Stimulated activated CD4-positive, alpha-beta T cell treated with anti-CD3 and anti-CD28 coated beads, Interleukin-15, amount 100 ng/mL, for 48 hours (primary cell): Measurements from ENCODE around the gene LRP1B.

ENCODE experiments used
- DNase-seq, 2 donors: peaks; one replicate each; pipeline ENCODE4 v3.0.0-alpha.2; 2020; ENCODE audit warnings: low read depth in 2 of 2

Gene LRP1B

DNA sequence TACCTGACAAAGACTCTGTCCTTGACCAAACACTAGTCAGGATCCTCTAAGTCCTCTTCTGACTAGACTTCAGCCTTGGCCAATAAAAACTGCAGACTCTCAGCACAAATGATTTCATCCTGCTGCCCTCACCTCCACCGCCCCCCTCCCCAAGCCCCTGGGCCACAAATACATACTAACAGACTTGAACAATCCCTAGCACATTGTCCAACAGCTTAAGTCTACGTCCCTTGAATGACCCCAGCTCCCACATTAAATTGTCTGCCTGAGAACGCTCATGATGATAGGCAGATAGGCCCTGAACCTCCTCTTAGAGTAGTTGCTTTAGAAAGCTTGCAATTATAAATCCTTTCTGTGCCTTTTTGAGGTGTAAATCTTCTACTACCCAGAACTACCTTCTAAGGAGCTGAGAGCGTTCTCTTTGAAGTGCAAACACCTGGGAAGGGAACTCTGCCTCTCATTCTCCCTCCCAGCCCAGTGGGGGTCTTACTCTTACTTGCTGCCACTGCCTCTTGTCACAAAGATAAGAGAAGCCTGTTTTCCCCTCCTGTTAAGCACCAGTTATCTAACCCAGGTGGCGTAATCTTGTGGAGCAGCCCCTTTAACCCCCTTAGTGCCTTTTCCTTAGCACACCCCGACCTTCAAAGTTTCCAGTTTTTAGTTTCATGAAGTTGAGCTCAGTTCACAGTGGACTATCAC is 1225.6 kb downstream of the LRP1B start:
- no peak for DNase-seq

DNA sequence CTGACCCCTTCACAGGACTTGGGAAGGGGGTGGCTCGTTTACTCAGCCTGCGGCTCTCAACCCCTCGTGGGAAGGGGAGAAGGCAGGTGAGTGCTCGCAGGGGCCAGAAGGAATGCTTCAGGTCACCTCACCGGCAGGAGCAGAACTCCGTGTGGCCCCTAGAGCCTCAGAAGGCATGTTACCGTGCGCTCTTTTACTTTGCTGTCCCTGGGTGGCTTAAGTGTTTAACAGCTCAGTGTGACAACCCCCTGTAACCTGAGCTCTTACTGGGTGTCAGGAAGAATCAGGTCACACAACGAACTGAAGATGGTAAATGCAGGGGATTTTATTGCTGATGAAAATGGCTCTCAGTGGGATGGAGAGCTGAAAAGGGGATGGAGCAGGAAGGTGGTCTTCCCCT is 1235.4 kb downstream of the LRP1B start:
- no peak for DNase-seq

GRCh38 chr2:140893685-140894084 is 1237.1 kb downstream of the LRP1B start:
- DNase-seq: no peak

DNA sequence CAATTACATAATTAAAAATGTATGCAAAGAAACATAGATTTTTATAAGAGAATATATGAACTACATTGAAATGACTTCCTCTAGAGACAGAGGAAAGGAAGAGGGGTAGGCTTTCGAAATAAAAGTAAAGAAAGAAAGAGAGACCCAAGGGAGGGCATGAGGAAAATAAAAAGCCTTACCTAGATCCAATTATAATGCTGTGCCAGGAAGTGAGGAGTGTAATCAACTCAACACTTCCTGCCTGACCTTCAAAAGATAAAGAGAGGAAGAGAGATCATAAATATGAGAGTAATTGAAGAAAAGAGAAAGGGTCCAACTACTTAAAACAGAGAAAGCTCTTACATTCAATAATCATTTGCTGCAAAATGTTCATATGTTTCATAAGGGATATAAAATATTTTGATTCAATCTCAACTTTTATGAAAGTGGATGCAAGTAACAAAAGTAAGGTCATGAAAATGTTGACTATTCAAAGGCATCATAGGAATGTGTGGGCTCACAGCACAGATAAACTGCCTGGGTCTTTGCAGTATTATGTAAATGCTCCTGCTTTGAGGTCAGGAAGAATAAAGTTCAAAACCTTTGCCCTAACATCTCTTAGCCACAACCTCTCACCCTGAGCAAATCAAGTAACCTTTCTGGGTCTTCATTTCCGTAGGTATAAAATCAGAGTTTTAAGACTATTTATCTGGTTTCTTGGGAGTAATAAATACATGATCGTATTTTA is 1237.7 kb downstream of the LRP1B start:
- no peak for DNase-seq

- DNase-seq: no peak
Measured at GRCh38 chr2:140892436-140892835, 1238.4 kb downstream of the LRP1B start.

DNA sequence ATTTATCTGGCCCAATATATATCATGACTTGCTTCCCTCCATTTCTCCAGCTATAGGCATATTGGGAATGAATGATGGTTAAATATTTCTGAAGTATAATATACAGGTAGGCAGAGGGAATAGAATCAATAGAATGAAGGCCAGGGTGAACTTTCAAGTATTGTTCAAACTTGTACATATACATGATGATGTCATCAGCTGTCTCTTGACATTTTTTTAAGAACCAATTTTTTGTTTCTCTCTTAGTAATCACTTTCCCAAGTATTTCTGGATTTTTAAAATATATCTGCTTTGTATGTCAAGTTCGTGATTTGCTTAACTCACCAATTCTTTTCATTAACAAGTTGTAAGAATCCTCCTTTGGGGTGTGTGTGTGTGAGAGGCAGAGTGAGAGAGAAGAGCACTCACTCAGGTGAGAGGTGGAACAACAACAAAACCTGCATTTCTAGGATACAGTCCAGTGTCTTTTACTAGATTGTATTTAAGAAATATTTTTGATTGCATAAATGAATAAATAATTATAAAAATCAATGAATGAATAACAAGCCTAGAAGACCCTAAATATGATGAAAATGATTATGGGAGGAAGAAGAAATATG is 1239.1 kb downstream of the LRP1B start:
- DNase-seq: no peak

GRCh38 chr2:140882671-140883620 is 1247.9 kb downstream of the LRP1B start:
- DNase-seq: no peak

DNA sequence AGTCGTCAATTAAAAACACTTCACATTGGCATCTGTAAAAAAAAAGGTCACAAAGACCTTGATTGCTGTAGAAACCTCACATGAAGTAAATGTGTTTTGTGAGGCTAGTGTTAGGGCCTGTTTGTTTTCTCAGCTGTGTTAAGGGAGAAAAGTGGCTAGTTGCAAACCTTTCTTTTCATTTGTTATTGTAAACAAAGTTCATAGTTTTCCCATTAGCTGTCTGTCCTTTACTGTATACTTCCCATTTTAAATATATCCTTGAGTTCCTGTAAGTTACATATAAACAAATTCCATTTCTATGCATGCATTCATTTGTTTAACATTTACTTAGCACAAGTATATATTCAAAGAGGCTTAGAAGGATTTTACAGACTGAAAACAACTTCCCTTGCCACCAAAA is 1250.2 kb downstream of the LRP1B start:
- DNase-seq: no peak

GRCh38 chr2:140876015-140876414 is 1254.8 kb downstream of the LRP1B start:
- no peak for DNase-seq

GRCh38 chr2:140873915-140874531 is 1256.8 kb downstream of the LRP1B start:
- no peak for DNase-seq

GRCh38 chr2:140869925-140870324 is 1260.9 kb downstream of the LRP1B start:
- DNase-seq: no peak

DNA sequence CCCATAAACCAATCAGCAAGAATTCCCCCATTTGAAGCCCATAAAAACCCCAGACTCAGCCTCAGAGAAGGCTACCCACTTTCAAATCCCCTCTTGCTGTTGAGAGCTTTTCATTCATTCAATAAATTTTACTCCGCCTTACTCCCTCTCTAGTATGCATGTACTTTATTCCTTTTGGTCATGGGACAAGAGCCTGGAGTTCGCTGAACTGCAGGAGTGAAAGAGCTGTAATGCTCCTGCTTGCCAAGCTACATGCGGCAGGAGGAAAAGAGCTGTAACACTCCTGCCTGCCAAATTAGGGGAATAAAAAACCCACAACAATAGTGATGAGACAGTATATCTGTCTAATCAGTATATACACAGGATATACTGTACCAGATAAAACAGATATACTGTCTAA is 1261.7 kb downstream of the LRP1B start:
- DNase-seq: no peak

DNA sequence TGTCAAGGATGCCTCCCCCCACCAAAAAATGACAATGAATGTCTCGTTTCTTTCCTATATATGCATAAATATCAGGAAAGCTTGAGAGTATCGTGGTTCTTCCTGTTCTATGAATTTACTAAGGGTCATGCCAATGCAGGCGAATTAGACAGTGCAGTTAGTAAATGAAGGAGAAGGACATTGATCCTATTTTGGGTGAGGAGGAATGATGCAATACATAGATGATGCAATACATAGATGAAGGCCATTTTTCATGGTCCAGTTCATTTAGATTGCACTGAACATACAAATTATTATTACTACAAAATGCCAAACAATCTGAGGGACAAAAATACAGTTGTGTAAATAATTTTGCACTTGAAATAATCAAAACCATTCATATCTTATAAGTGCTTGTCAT is 1265.0 kb downstream of the LRP1B start:
- no peak for DNase-seq

GRCh38 chr2:140863713-140864112 is 1267.1 kb downstream of the LRP1B start:
- no peak for DNase-seq

DNA sequence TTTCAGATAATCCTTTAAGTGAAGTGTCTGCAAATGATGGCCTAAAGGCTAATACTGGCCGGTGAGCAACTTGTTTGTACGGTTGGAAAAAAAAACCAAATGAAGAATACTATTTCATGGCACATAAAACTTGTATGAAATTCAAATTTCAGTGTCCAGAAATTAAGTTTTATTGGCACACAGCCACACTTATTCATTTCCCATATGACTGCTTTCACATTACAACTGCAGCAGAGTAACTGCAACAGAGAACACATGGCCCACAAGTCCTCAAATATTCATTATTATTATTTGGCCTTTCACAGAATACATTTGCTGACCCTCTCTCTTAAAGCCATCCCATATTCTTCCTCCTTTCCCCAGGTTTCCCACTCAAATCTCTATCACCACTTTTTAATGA is 1268.6 kb downstream of the LRP1B start:
- DNase-seq: no peak

GRCh38 chr2:140861666-140862065 is 1269.2 kb downstream of the LRP1B start:
- DNase-seq: no peak

- no peak for DNase-seq
Measured at GRCh38 chr2:140855471-140855870, 1275.3 kb downstream of the LRP1B start.

GRCh38 chr2:140851258-140851981 is 1279.4 kb downstream of the LRP1B start:
- no peak for DNase-seq

DNA sequence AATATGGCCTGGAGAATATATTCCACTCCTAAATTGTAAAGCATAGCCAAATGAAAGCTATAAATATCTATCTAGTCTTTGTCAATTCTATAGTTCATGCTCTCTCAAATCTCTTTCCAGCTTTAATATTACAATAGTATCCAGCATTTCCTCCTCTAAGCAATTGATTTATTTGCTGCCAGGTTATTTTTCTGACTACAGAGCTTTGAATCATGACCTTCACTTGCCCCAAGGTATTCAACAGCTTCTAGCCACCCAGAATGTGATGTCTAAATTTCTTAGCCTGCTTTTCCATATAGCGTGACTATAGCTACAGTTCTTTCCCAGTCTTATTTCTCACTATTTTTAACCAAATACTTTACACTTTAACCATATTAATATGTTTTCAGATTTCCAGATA is 1287.6 kb downstream of the LRP1B start:
- no peak for DNase-seq

- no peak for DNase-seq
Measured at GRCh38 chr2:140842110-140842509, 1288.7 kb downstream of the LRP1B start.

DNA sequence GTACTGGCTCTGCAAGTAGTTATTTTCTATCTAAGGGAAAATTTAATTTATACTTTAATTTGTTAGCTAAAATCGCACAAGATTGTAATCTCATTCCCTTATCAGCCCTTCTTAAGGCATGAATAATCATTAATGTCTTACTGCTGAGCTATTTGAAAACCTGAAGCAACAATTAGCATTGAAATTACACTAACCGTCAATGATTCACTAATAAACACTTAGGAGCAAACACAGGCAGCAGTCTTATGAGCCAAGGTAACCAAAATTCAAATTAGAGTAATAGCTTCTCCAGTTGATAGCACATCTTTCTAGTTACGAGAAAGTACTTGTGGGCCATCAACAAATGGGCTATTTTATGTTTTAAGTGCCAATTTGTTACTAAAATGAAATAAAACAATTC is 1289.7 kb downstream of the LRP1B start:
- no peak for DNase-seq
